DND-41 (cell line): ENCODE data around the gene ZEB1.

Experiments used
- ATAC-seq: fragments of 200-7000 bp; cut with Tn5 transposase; 3 replicates; pipeline ENCODE4 v1.9.1; 2021; ENCODE audit warnings: low read depth; ENCODE audit not compliant: insufficient read depth
- DNase-seq: peaks from one replicate; pipeline ENCODE4 v3.0.0-alpha.2; 2020
- H2AFZ ChIP-seq: 2 replicates; pipeline ENCODE4 v1.6.0; 2012; ENCODE audit warnings: low read depth, low read length
- H3K27ac ChIP-seq: 2 replicates; pipeline ENCODE4 v1.5.1; 2012; ENCODE audit warnings: low read length, inconsistent platforms
- H3K27me3 ChIP-seq: fragments of 200-600 bp; sonication (generic); 2 replicates; pipeline ENCODE4 v1.6.0; 2012; ENCODE audit warnings: low read length, mild to moderate bottlenecking, inconsistent platforms; ENCODE audit not compliant: insufficient read depth, poor library complexity
- H3K36me3 ChIP-seq: 2 replicates; pipeline ENCODE4 v1.5.1; 2012; ENCODE audit warnings: low read length, inconsistent platforms; ENCODE audit not compliant: insufficient read depth
- H3K4me1 ChIP-seq: 2 replicates; pipeline ENCODE4 v1.5.1; 2012; ENCODE audit warnings: mild to moderate bottlenecking, low read length; ENCODE audit not compliant: insufficient read depth
- H3K4me2 ChIP-seq: 2 replicates; pipeline ENCODE4 v1.6.0; 2012; ENCODE audit warnings: mild to moderate bottlenecking, moderate library complexity, low read length, inconsistent platforms; ENCODE audit not compliant: insufficient read depth
- H3K4me3 ChIP-seq, 2 experiments: fragments of 200-600 bp in 1 of 2; shearing (Covaris generic) in 1 of 2; 2 replicates each; pipeline ENCODE4 v1.5.1; 2012 to 2016; ENCODE audit warnings: inconsistent platforms in 2 of 2, low read length in 2 of 2, mild to moderate bottlenecking in 2 of 2, low read depth in 1 of 2, moderate library complexity in 1 of 2
- H3K79me2 ChIP-seq: 2 replicates; pipeline ENCODE4 v1.6.0; 2012; ENCODE audit warnings: low read length, inconsistent platforms; ENCODE audit not compliant: insufficient read depth
- H3K9ac ChIP-seq: 2 replicates; pipeline ENCODE4 v1.6.0; 2012; ENCODE audit warnings: low read depth, mild to moderate bottlenecking, inconsistent platforms, low read length, moderate library complexity
- H3K9me3 ChIP-seq: 2 replicates; pipeline ENCODE4 v1.5.1; 2012; ENCODE audit warnings: low read length, moderate library complexity, mild to moderate bottlenecking, inconsistent platforms; ENCODE audit not compliant: insufficient read depth, severe bottlenecking
- H4K20me1 ChIP-seq: 2 replicates; pipeline ENCODE4 v1.6.0; 2012; ENCODE audit warnings: low read length; ENCODE audit not compliant: insufficient read depth
- CTCF ChIP-seq: IDR thresholded peaks from 2 replicates; pipeline ENCODE4 v1.5.1; 2012; ENCODE audit warnings: borderline replicate concordance, low read length, moderate library complexity, mild to moderate bottlenecking; ENCODE audit not compliant: poor library complexity, severe bottlenecking; ENCODE audit errors: extremely low read depth
- EZH2 ChIP-seq: IDR thresholded peaks from 3 replicates; pipeline ENCODE4 v1.6.1; 2012; ENCODE audit warnings: borderline replicate concordance, low read depth, mild to moderate bottlenecking, moderate library complexity, low read length, inconsistent platforms; ENCODE audit not compliant: severe bottlenecking

The ZEB1 gene

GRCh38 chr10:31366703-31367102, 47.7 kb downstream of the ZEB1 start:
- no peak overlapping the region for H3K9ac ChIP-seq
- no peak overlapping the region for H3K27ac ChIP-seq
- TF ChIP-seq EZH2, result no peak
- TF ChIP-seq CTCF, result no peak
- ATAC-seq (no peak), DNase-seq (no peak)
- H3K79me2 ChIP-seq, result peaks cover 98% of the 10 kb centered on the region
- peaks cover 24% of the 10 kb centered on the region for H3K36me3 ChIP-seq
- H3K4me2 ChIP-seq, result no peak overlapping the region
- H3K9me3 ChIP-seq, result no peaks in the 10 kb centered on the region
- peaks cover 69% of the 10 kb centered on the region for H4K20me1 ChIP-seq
- no peaks in the 10 kb centered on the region for H3K27me3 ChIP-seq
- H3K4me3 ChIP-seq, result no peak overlapping the region
- no peaks in the 10 kb centered on the region for H3K4me1 ChIP-seq
- no peak overlapping the region for H2AFZ ChIP-seq

- DNase-seq (no peak), ATAC-seq (no peak)
- Histone ChIP-seq H3K9me3 (no peaks in the 10 kb centered on the region), H3K9ac (no peak overlapping the region), H4K20me1 (peaks cover 70% of the 10 kb centered on the region), H3K4me3 (no peak overlapping the region), H3K4me1 (no peaks in the 10 kb centered on the region), H3K27ac (no peak overlapping the region), H3K79me2 (peaks cover 98% of the 10 kb centered on the region), H2AFZ (no peak overlapping the region), H3K27me3 (no peaks in the 10 kb centered on the region), H3K4me2 (no peak overlapping the region), H3K36me3 (peaks cover 6% of the 10 kb centered on the region)
- no peak for TF ChIP-seq CTCF
- no peak for TF ChIP-seq EZH2
Measured at GRCh38 chr10:31368724-31369123, 49.7 kb downstream of the ZEB1 start.

- H3K27me3 ChIP-seq, result no peaks in the 10 kb centered on the region
- H3K9me3 ChIP-seq, result no peaks in the 10 kb centered on the region
- DNase-seq, result no peak
- H3K79me2 ChIP-seq, result peaks cover 100% of the 10 kb centered on the region
- H4K20me1 ChIP-seq, result peaks cover 68% of the 10 kb centered on the region
- no peaks in the 10 kb centered on the region for H3K4me1 ChIP-seq
- H2AFZ ChIP-seq, result no peak overlapping the region
- no peak overlapping the region for H3K9ac ChIP-seq
- ATAC-seq, result no peak
- TF ChIP-seq EZH2, result no peak
- TF ChIP-seq CTCF, result no peak
- no peak overlapping the region for H3K4me3 ChIP-seq
- 0 out of 2 replicates have a peak, but pooled peaks cover 4% of the 10 kb centered on the region for H3K36me3 ChIP-seq
- H3K4me2 ChIP-seq, result no peak overlapping the region
- H3K27ac ChIP-seq, result no peak overlapping the region
Measured at GRCh38 chr10:31372439-31372838, 53.4 kb downstream of the ZEB1 start.

GRCh38 chr10:31374146-31374696, 55.2 kb downstream of the ZEB1 start:
- TF ChIP-seq CTCF (no peak), EZH2 (no peak)
- Histone ChIP-seq H3K9me3 (no peaks in the 10 kb centered on the region), H3K4me3 (no peak overlapping the region), H3K27ac (no peak overlapping the region), H3K4me2 (no peak overlapping the region), H3K4me1 (no peaks in the 10 kb centered on the region), H2AFZ (no peak overlapping the region), H3K9ac (no peak overlapping the region), H4K20me1 (peaks cover 60% of the 10 kb centered on the region), H3K36me3 (0 out of 2 replicates have a peak, but pooled peaks cover 4% of the 10 kb centered on the region), H3K79me2 (peaks cover 100% of the 10 kb centered on the region), H3K27me3 (no peaks in the 10 kb centered on the region)
- DNase-seq (no peak), ATAC-seq (no peak)
